ENCODE data around the gene SCAPER. TPM values are rescaled to one million over a fixed set of nuclear protein-coding genes. Genes with fewer than 3 reads are reported as not detected.

Gene SCAPER
- total and polyA plus RNA-seq, 10 of the 15 experiments (the other 5 are each of a cell fraction or from before 2014, with no cell fraction given) = 1.0 to 7.7 (median 3.9) TPM

GRCh38 chr15:76947454-76947853, 42.3 kb upstream of the SCAPER start:
- DNase-seq (ENCODE audit: low read depth, low spot score) (no peak), ATAC-seq (no peak), FAIRE-seq (peak; percentile 27)
- H3K4me1 ChIP-seq (ENCODE audit: control insufficient read depth, insufficient read depth, low read length) = no peaks in the 10 kb centered on the region
- RAD21 ChIA-PET (ENCODE audit: unreplicated experiment) = interaction anchor here (1.1 kb wide), 1 partner anchor 26 kb away, joined by 3 read pairs; no protein-coding TSS in a partner anchor
- no peak overlapping the region for H3K9ac ChIP-seq (ENCODE audit: control insufficient read depth, insufficient read depth, low read length)
- CTCF ChIA-PET = interaction anchor here (1.0 to 3.8 kb wide), 3 partner anchors 12 to 87 kb away, joined by 3 to 16 read pairs (median 7); no protein-coding TSS in a partner anchor
- H3K4me2 ChIP-seq (ENCODE audit: control insufficient read depth, insufficient read depth) = no peak overlapping the region
- no peak overlapping the region for H3K4me3 ChIP-seq
- no peaks in the 10 kb centered on the region for H4K20me1 ChIP-seq (ENCODE audit: control insufficient read depth, insufficient read depth)
- intact Hi-C loops (cut with micrococcal nuclease; ENCODE audit: unreplicated experiment) (no loop called here), in situ Hi-C loops (cut with MboI) (no loop called here)
- SMC1A ChIA-PET (ENCODE audit: uncharacterized antibody, unreplicated experiment) = interaction anchor here (1.2 to 1.6 kb wide), 2 partner anchors 9 to 24 kb away, joined by 6 to 9 read pairs; no protein-coding TSS in a partner anchor
- H3K27ac ChIP-seq (ENCODE audit: control insufficient read depth, insufficient read depth) = no peak overlapping the region
- no peaks in the 10 kb centered on the region for H3K27me3 ChIP-seq (replicated peaks in 1 of 2; ENCODE audit: control insufficient read depth in 2 of 2, insufficient read depth in 2 of 2, low read length in 1 of 2)
- no peaks in the 10 kb centered on the region for H3K79me2 ChIP-seq (ENCODE audit: control insufficient read depth, insufficient read depth, low read length)
- no peaks in the 10 kb centered on the region for H3K36me3 ChIP-seq (ENCODE audit: control insufficient read depth in 2 of 2, insufficient read depth in 2 of 2, low read length in 1 of 2)
- POLR2A ChIA-PET = no interaction called here
- BruUV-seq (replicated peaks) = no TSS peak
- TF ChIP-seq ESRRA (IDR thresholded peaks at IDR 0.05; ENCODE audit: low read length) = no peak
- TF ChIP-seq SIX5 (IDR thresholded peaks at IDR 0.05; ENCODE audit: low read depth, low read length, severe bottlenecking) = no peak
- TF ChIP-seq, protein P1, sequence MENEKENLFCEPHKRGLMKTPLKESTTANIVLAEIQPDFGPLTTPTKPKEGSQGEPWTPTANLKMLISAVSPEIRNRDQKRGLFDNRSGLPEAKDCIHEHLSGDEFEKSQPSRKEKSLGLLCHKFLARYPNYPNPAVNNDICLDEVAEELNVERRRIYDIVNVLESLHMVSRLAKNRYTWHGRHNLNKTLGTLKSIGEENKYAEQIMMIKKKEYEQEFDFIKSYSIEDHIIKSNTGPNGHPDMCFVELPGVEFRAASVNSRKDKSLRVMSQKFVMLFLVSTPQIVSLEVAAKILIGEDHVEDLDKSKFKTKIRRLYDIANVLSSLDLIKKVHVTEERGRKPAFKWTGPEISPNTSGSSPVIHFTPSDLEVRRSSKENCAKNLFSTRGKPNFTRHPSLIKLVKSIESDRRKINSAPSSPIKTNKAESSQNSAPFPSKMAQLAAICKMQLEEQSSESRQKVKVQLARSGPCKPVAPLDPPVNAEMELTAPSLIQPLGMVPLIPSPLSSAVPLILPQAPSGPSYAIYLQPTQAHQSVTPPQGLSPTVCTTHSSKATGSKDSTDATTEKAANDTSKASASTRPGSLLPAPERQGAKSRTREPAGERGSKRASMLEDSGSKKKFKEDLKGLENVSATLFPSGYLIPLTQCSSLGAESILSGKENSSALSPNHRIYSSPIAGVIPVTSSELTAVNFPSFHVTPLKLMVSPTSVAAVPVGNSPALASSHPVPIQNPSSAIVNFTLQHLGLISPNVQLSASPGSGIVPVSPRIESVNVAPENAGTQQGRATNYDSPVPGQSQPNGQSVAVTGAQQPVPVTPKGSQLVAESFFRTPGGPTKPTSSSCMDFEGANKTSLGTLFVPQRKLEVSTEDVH (IDR thresholded peaks at IDR 0.05; ENCODE audit: low read depth, partially characterized antibody) = no peak
- no peak for TF ChIP-seq GATAD2B (conservative IDR thresholded peaks at IDR 0.05; ENCODE audit: low read depth)
- no peak for TF ChIP-seq TBL1XR1 (IDR thresholded peaks at IDR 0.05; ENCODE audit: low read depth, low read length)
- 38% methylated on average over 3 of the region's 3 CpGs for WGBS (ENCODE audit: insufficient coverage, insufficient replicate concordance, low lambda C conversion rate, missing lambda C conversion rate)
- H3K9me3 ChIP-seq (replicated peaks; ENCODE audit: control insufficient read depth, insufficient read depth, low read length) = no peaks in the 10 kb centered on the region
- no peak overlapping the region for H2AFZ ChIP-seq (ENCODE audit: control insufficient read depth, low read depth, low read length)

Data from GM12878 (cell line).